Measurements from ENCODE around the gene PRAMEF7.
"Not testable (repeated sequence)": the region's sequence is repeated elsewhere in the genome, so short reads cannot be mapped to it uniquely, and the experiment has no call there.

The PRAMEF7 gene

GRCh38 chr1:12916310-12916709 lies at the start of gene PRAMEF7:
Gene PRAMEF7, plus strand, starts transcription at chr1:12916610. Its CDS starts 1,083 bp downstream, at chr1:12917693.
- H3K36me3 ChIP-seq (ENCODE audit: control insufficient read depth in 2 of 2, insufficient read depth in 1 of 2, low read length in 2 of 2); H3K4me3 ChIP-seq (ENCODE audit: low read depth, low read length); H3K4me1 ChIP-seq (ENCODE audit: control insufficient read depth, insufficient read depth, low read length); H3K27ac ChIP-seq (ENCODE audit: extremely low read depth, low read depth, low read length); H3K9me3 ChIP-seq (ENCODE audit: control insufficient read depth, insufficient read depth, low read depth, low read length); CTCF ChIA-PET; POLR2A ChIA-PET: not testable (repeated sequence)

GRCh38 chr1:12878453-12878852 lies 38.0 kb upstream of the PRAMEF7 start:
- H3K4me3 ChIP-seq (ENCODE audit: low read depth, low read length); POLR2A ChIA-PET; H3K27ac ChIP-seq (ENCODE audit: extremely low read depth, low read depth, low read length); H3K9me3 ChIP-seq (ENCODE audit: control insufficient read depth, insufficient read depth, low read depth, low read length); H3K36me3 ChIP-seq (ENCODE audit: control insufficient read depth in 2 of 2, insufficient read depth in 1 of 2, low read length in 2 of 2); H3K4me1 ChIP-seq (ENCODE audit: control insufficient read depth, insufficient read depth, low read length); CTCF ChIA-PET: not testable (repeated sequence)

GRCh38 chr1:12886101-12886500 lies 30.3 kb upstream of the PRAMEF7 start, which contains the start of gene PRAMEF4:
Gene PRAMEF4, minus strand, starts transcription at chr1:12886201. Its CDS starts 2,807 bp downstream, at chr1:12883394.
- CTCF ChIA-PET; H3K9me3 ChIP-seq (ENCODE audit: control insufficient read depth, insufficient read depth, low read depth, low read length); H3K27ac ChIP-seq (ENCODE audit: extremely low read depth, low read depth, low read length); H3K4me1 ChIP-seq (ENCODE audit: control insufficient read depth, insufficient read depth, low read length); H3K36me3 ChIP-seq (ENCODE audit: control insufficient read depth in 2 of 2, insufficient read depth in 1 of 2, low read length in 2 of 2); POLR2A ChIA-PET; H3K4me3 ChIP-seq (ENCODE audit: low read depth, low read length): not testable (repeated sequence)

GRCh38 chr1:12898170-12898569 lies 18.2 kb upstream of the PRAMEF7 start, which contains the start of gene PRAMEF10:
Gene PRAMEF10, minus strand, starts transcription at chr1:12898270. Its CDS starts 2,423 bp downstream, at chr1:12895847.
- H3K9me3 ChIP-seq (ENCODE audit: control insufficient read depth, insufficient read depth, low read depth, low read length); H3K36me3 ChIP-seq (ENCODE audit: control insufficient read depth in 2 of 2, insufficient read depth in 1 of 2, low read length in 2 of 2); CTCF ChIA-PET; POLR2A ChIA-PET; H3K27ac ChIP-seq (ENCODE audit: extremely low read depth, low read depth, low read length); H3K4me3 ChIP-seq (ENCODE audit: low read depth, low read length); H3K4me1 ChIP-seq (ENCODE audit: control insufficient read depth, insufficient read depth, low read length): not testable (repeated sequence)

GRCh38 chr1:12899186-12899585 lies 17.2 kb upstream of the PRAMEF7 start:
- H3K4me3 ChIP-seq (ENCODE audit: low read depth, low read length); CTCF ChIA-PET; H3K4me1 ChIP-seq (ENCODE audit: control insufficient read depth, insufficient read depth, low read length); H3K27ac ChIP-seq (ENCODE audit: extremely low read depth, low read depth, low read length); POLR2A ChIA-PET; H3K36me3 ChIP-seq (ENCODE audit: control insufficient read depth in 2 of 2, insufficient read depth in 1 of 2, low read length in 2 of 2); H3K9me3 ChIP-seq (ENCODE audit: control insufficient read depth, insufficient read depth, low read depth, low read length): not testable (repeated sequence)

- H3K36me3 ChIP-seq (ENCODE audit: control insufficient read depth in 2 of 2, insufficient read depth in 1 of 2, low read length in 2 of 2); H3K4me1 ChIP-seq (ENCODE audit: control insufficient read depth, insufficient read depth, low read length); H3K4me3 ChIP-seq (ENCODE audit: low read depth, low read length); POLR2A ChIA-PET; H3K27ac ChIP-seq (ENCODE audit: extremely low read depth, low read depth, low read length); H3K9me3 ChIP-seq (ENCODE audit: control insufficient read depth, insufficient read depth, low read depth, low read length); CTCF ChIA-PET: not testable (repeated sequence)
Observed at GRCh38 chr1:12903793-12904572, 12.4 kb upstream of the PRAMEF7 start.

GRCh38 chr1:12921749-12922148 lies 5.3 kb downstream of the PRAMEF7 start:
- H3K4me1 ChIP-seq (ENCODE audit: control insufficient read depth, insufficient read depth, low read length); H3K9me3 ChIP-seq (ENCODE audit: control insufficient read depth, insufficient read depth, low read depth, low read length); H3K36me3 ChIP-seq (ENCODE audit: control insufficient read depth in 2 of 2, insufficient read depth in 1 of 2, low read length in 2 of 2); CTCF ChIA-PET; H3K4me3 ChIP-seq (ENCODE audit: low read depth, low read length); H3K27ac ChIP-seq (ENCODE audit: extremely low read depth, low read depth, low read length); POLR2A ChIA-PET: not testable (repeated sequence)

GRCh38 chr1:12924368-12924767 lies 8.0 kb downstream of the PRAMEF7 start:
- H3K4me1 ChIP-seq (ENCODE audit: control insufficient read depth, insufficient read depth, low read length); H3K9me3 ChIP-seq (ENCODE audit: control insufficient read depth, insufficient read depth, low read depth, low read length); POLR2A ChIA-PET; H3K36me3 ChIP-seq (ENCODE audit: control insufficient read depth in 2 of 2, insufficient read depth in 1 of 2, low read length in 2 of 2); H3K4me3 ChIP-seq (ENCODE audit: low read depth, low read length); H3K27ac ChIP-seq (ENCODE audit: extremely low read depth, low read depth, low read length); CTCF ChIA-PET: not testable (repeated sequence)

- POLR2A ChIA-PET; H3K9me3 ChIP-seq (ENCODE audit: control insufficient read depth, insufficient read depth, low read depth, low read length); H3K27ac ChIP-seq (ENCODE audit: extremely low read depth, low read depth, low read length); H3K4me1 ChIP-seq (ENCODE audit: control insufficient read depth, insufficient read depth, low read length); H3K4me3 ChIP-seq (ENCODE audit: low read depth, low read length); CTCF ChIA-PET; H3K36me3 ChIP-seq (ENCODE audit: control insufficient read depth in 2 of 2, insufficient read depth in 1 of 2, low read length in 2 of 2): not testable (repeated sequence)
Observed at GRCh38 chr1:12947480-12947879, 31.1 kb downstream of the PRAMEF7 start, which contains the start of gene PRAMEF6. Gene PRAMEF6, minus strand, starts transcription at chr1:12947580. Its CDS starts 5,062 bp downstream, at chr1:12942518.
